ENCODE results near the gene COPS4.
"Not testable (repeated sequence)": the region's sequence is repeated elsewhere in the genome, so short reads cannot be mapped to it uniquely, and the experiment has no call there.

COPS4 gene

DNA sequence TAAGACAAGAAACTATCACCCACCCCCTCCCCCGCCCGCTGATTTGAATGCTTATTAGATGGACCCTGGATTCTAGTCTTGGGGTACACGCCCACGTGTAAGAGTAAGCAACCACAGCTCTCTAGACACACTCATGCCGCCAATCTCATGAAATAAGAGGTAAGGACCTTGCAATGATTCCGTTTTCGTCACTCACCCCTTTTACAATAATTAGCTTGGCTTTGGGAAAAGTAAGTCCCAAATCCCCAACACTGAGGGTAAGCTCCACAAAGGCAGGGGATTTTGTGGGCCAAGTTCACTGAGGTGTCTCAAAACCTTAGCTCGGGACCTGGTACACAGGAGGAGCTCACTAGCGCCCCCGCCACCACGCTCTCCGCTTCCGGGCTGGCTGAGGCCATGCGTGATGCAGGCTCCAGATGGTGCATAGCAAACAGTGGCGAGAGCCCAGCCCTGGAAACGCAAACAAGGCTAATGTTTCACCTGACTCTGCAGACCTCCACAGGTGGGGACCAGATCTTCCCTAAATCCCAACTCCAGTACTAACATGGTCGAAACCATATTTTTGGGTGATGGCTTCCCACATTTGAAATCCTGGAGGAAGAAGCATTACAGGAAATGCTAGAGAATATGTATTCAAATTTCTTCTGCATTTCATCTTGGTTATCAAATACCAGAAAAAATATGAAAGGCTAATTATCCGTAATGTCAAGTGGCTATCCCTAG is 75.4 kb downstream of the COPS4 start:
- H3K27me3 ChIP-seq (ENCODE audit: control insufficient read depth, insufficient read depth, low read length), result no peaks in the 10 kb centered on the region
- no CpG with 5 or more reads among the region's 18 CpGs for WGBS (ENCODE audit: insufficient coverage, insufficient read length)
- H3K36me3 ChIP-seq (ENCODE audit: control insufficient read depth, insufficient read depth, low read length), result no peaks in the 10 kb centered on the region
- H3K4me1 ChIP-seq (ENCODE audit: control insufficient read depth, insufficient read depth, low read length), result no peaks in the 10 kb centered on the region
- no peaks in the 10 kb centered on the region for H3K9me3 ChIP-seq (ENCODE audit: control insufficient read depth, insufficient read depth, low read length)
- peak overlapping the region; percentile 59; the same call in 1 of the 2 replicates for H3K4me3 ChIP-seq (ENCODE audit: low read length)
- DNase-seq (ENCODE audit: low read depth, low spot score), result peak; percentile 85
- H3K27ac ChIP-seq (ENCODE audit: low read length), result no peak overlapping the region

DNA sequence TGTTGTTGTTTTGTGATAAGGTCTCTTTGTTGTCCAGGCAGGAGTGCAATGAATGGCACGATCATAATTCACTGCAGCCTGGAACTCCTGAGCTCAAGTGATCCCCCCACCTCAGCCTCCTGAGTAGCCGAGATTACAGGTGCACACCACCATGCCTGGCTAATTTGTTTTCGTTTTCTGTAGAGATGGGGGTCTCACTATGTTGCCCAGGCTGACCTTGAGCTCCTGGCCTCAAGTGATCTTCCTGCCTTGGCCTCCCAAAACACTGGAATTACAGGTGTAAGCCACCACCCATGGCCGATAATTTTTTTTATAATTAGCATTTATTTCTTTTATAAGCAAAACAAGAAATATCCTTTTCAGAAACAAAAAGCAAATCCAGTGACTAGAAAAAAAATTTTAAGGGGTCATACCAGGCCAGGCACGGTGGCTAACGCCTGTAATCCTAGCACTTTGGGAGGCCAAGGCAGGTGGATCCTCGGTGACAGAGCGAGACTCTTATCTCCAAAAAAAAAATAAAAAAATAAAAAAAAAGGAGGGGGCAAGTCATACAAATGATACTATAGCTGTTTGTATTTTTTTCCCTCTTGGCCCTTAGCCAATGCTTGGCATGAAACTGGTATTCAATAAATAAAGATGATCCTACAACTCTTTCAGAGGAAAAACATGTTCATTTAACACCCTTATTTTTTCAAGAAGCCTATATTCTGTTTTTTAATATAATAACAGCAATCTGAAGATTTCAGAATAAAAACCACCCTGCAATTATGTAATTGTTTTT is 76.2 kb downstream of the COPS4 start:
- no CpG with 5 or more reads among the region's 8 CpGs for WGBS (ENCODE audit: insufficient coverage, insufficient read length)
- no peaks in the 10 kb centered on the region for H3K36me3 ChIP-seq (ENCODE audit: control insufficient read depth, insufficient read depth, low read length)
- no peaks in the 10 kb centered on the region for H3K27me3 ChIP-seq (ENCODE audit: control insufficient read depth, insufficient read depth, low read length)
- no peak for DNase-seq (ENCODE audit: low read depth, low spot score)
- no peaks in the 10 kb centered on the region for H3K9me3 ChIP-seq (ENCODE audit: control insufficient read depth, insufficient read depth, low read length)
- H3K27ac ChIP-seq (ENCODE audit: low read length), result no peak overlapping the region
- no peaks in the 10 kb centered on the region for H3K4me1 ChIP-seq (ENCODE audit: control insufficient read depth, insufficient read depth, low read length)
- no peak overlapping the region for H3K4me3 ChIP-seq (ENCODE audit: low read length)

- H3K27me3 ChIP-seq (ENCODE audit: control insufficient read depth, insufficient read depth, low read length); H3K4me3 ChIP-seq (ENCODE audit: low read length); H3K4me1 ChIP-seq (ENCODE audit: control insufficient read depth, insufficient read depth, low read length); H3K9me3 ChIP-seq (ENCODE audit: control insufficient read depth, insufficient read depth, low read length); H3K36me3 ChIP-seq (ENCODE audit: control insufficient read depth, insufficient read depth, low read length); H3K27ac ChIP-seq (ENCODE audit: low read length); DNase-seq (ENCODE audit: low read depth, low spot score): not testable (repeated sequence)
- no CpG with 5 or more reads among the region's 7 CpGs for WGBS (ENCODE audit: insufficient coverage, insufficient read length)
Observed at GRCh38 chr4:83111751-83112141, 76.8 kb downstream of the COPS4 start.

- WGBS (ENCODE audit: insufficient coverage, insufficient read length), result no CpG with 5 or more reads among the region's 2 CpGs
- H3K4me3 ChIP-seq (ENCODE audit: low read length), result no peak overlapping the region
- no peak overlapping the region for H3K27ac ChIP-seq (ENCODE audit: low read length)
- H3K9me3 ChIP-seq (ENCODE audit: control insufficient read depth, insufficient read depth, low read length), result no peaks in the 10 kb centered on the region
- H3K36me3 ChIP-seq (ENCODE audit: control insufficient read depth, insufficient read depth, low read length), result no peaks in the 10 kb centered on the region
- H3K4me1 ChIP-seq (ENCODE audit: control insufficient read depth, insufficient read depth, low read length), result no peaks in the 10 kb centered on the region
- no peak for DNase-seq (ENCODE audit: low read depth, low spot score)
- H3K27me3 ChIP-seq (ENCODE audit: control insufficient read depth, insufficient read depth, low read length), result no peaks in the 10 kb centered on the region
Observed at GRCh38 chr4:83112231-83112630, 77.2 kb downstream of the COPS4 start.

GRCh38 chr4:83112678-83113428 is 77.9 kb downstream of the COPS4 start:
- no peaks in the 10 kb centered on the region for H3K9me3 ChIP-seq (ENCODE audit: control insufficient read depth, insufficient read depth, low read length)
- no peaks in the 10 kb centered on the region for H3K27me3 ChIP-seq (ENCODE audit: control insufficient read depth, insufficient read depth, low read length)
- H3K36me3 ChIP-seq (ENCODE audit: control insufficient read depth, insufficient read depth, low read length), result no peaks in the 10 kb centered on the region
- H3K27ac ChIP-seq (ENCODE audit: low read length), result no peak overlapping the region
- H3K4me1 ChIP-seq (ENCODE audit: control insufficient read depth, insufficient read depth, low read length), result no peaks in the 10 kb centered on the region
- no peak overlapping the region for H3K4me3 ChIP-seq (ENCODE audit: low read length)
- WGBS (ENCODE audit: insufficient coverage, insufficient read length), result no CpG with 5 or more reads among the region's 16 CpGs
- DNase-seq (ENCODE audit: low read depth, low spot score), result no peak

DNA sequence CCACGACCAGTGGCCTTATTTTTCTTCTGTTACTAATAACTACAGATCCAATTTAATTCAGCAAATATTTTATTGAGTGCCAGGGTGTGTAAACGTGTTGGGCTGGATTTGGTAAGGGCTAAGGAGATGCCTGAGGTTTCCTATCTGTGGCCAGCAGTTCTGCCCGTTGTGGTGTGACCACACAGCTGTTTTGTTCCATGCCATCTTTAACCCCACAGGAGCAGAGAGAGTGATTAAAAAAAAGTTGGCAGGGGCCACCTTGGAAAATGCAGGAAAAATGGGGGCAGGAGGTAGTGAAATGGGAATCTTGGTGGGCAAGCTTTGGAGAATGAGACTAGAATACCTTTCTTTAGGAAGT is 78.4 kb downstream of the COPS4 start:
- Histone ChIP-seq H3K36me3 (ENCODE audit: control insufficient read depth, insufficient read depth, low read length) (no peaks in the 10 kb centered on the region), H3K4me1 (ENCODE audit: control insufficient read depth, insufficient read depth, low read length) (no peaks in the 10 kb centered on the region), H3K9me3 (ENCODE audit: control insufficient read depth, insufficient read depth, low read length) (no peaks in the 10 kb centered on the region), H3K27ac (ENCODE audit: low read length) (no peak overlapping the region), H3K27me3 (ENCODE audit: control insufficient read depth, insufficient read depth, low read length) (no peaks in the 10 kb centered on the region), H3K4me3 (ENCODE audit: low read length) (no peak overlapping the region)
- no CpG with 5 or more reads among the region's 3 CpGs for WGBS (ENCODE audit: insufficient coverage, insufficient read length)
- DNase-seq (ENCODE audit: low read depth, low spot score), result no peak

- Histone ChIP-seq H3K36me3 (ENCODE audit: control insufficient read depth, insufficient read depth, low read length) (no peaks in the 10 kb centered on the region), H3K4me3 (ENCODE audit: low read length) (no peak within 1 kb of the TSS), H3K27ac (ENCODE audit: low read length) (no peak within 1 kb of the TSS), H3K4me1 (ENCODE audit: control insufficient read depth, insufficient read depth, low read length) (no peaks in the 10 kb centered on the region), H3K9me3 (ENCODE audit: control insufficient read depth, insufficient read depth, low read length) (no peaks in the 10 kb centered on the region), H3K27me3 (ENCODE audit: control insufficient read depth, insufficient read depth, low read length) (no peaks in the 10 kb centered on the region)
- no peak for DNase-seq (ENCODE audit: low read depth, low spot score)
- WGBS (ENCODE audit: insufficient coverage, insufficient read length), result no CpG with 5 or more reads among the region's 5 CpGs
Observed at GRCh38 chr4:83114576-83114975, 79.6 kb downstream of the COPS4 start, which contains the start of gene PLAC8. PLAC8 (minus strand) TSS chr4:83114729; CDS start chr4:83107921, 6,808 bp downstream.

DNA sequence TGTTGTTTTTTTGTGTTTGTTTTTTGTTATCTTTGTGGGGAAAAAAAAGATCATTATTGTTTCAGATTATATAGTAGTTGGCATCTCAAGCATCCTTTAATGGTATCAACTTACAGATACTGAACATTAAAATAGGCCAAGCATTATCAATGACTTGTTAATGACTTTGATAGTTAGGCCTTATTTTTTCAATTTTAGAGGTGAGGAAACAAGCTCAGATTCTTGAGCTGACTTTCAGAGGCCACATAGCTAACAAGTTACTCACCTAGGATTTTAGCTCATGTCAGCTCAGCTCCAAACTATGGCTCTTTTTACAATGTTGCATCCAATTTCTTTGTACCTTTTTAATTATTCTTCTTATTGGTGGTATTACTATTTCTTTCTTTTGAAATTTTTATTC is 80.0 kb downstream of the COPS4 start:
- no peak overlapping the region for H3K4me3 ChIP-seq (ENCODE audit: low read length)
- no peak for DNase-seq (ENCODE audit: low read depth, low spot score)
- no peaks in the 10 kb centered on the region for H3K27me3 ChIP-seq (ENCODE audit: control insufficient read depth, insufficient read depth, low read length)
- H3K27ac ChIP-seq (ENCODE audit: low read length), result no peak overlapping the region
- H3K36me3 ChIP-seq (ENCODE audit: control insufficient read depth, insufficient read depth, low read length), result no peaks in the 10 kb centered on the region
- H3K9me3 ChIP-seq (ENCODE audit: control insufficient read depth, insufficient read depth, low read length), result no peaks in the 10 kb centered on the region
- no peaks in the 10 kb centered on the region for H3K4me1 ChIP-seq (ENCODE audit: control insufficient read depth, insufficient read depth, low read length)

GRCh38 chr4:83115656-83116285 is 80.8 kb downstream of the COPS4 start:
- Histone ChIP-seq H3K27me3 (ENCODE audit: control insufficient read depth, insufficient read depth, low read length) (no peaks in the 10 kb centered on the region), H3K27ac (ENCODE audit: low read length) (no peak overlapping the region), H3K9me3 (ENCODE audit: control insufficient read depth, insufficient read depth, low read length) (no peaks in the 10 kb centered on the region), H3K36me3 (ENCODE audit: control insufficient read depth, insufficient read depth, low read length) (no peaks in the 10 kb centered on the region), H3K4me3 (ENCODE audit: low read length) (no peak overlapping the region), H3K4me1 (ENCODE audit: control insufficient read depth, insufficient read depth, low read length) (no peaks in the 10 kb centered on the region)
- no peak for DNase-seq (ENCODE audit: low read depth, low spot score)
- WGBS (ENCODE audit: insufficient coverage, insufficient read length), result no CpG with 5 or more reads among the region's 8 CpGs

- Histone ChIP-seq H3K9me3 (ENCODE audit: control insufficient read depth, insufficient read depth, low read length) (no peaks in the 10 kb centered on the region), H3K4me1 (ENCODE audit: control insufficient read depth, insufficient read depth, low read length) (no peaks in the 10 kb centered on the region), H3K27ac (ENCODE audit: low read length) (no peak overlapping the region), H3K36me3 (ENCODE audit: control insufficient read depth, insufficient read depth, low read length) (no peaks in the 10 kb centered on the region), H3K27me3 (ENCODE audit: control insufficient read depth, insufficient read depth, low read length) (no peaks in the 10 kb centered on the region), H3K4me3 (ENCODE audit: low read length) (no peak overlapping the region)
- no CpG with 5 or more reads among the region's 2 CpGs for WGBS (ENCODE audit: insufficient coverage, insufficient read length)
- DNase-seq (ENCODE audit: low read depth, low spot score), result no peak
Observed at GRCh38 chr4:83118869-83119268, 83.9 kb downstream of the COPS4 start.
